GM12874 (cell line): ENCODE results near the gene DDX31.

ENCODE experiments used
- TF ChIP-seq, protein P1 (sequence below): IDR thresholded peaks from 2 replicates; pipeline ENCODE4 v1.5.1; 2011; ENCODE audit warnings: low read depth, mild to moderate bottlenecking, control low read depth, low read length, moderate library complexity; ENCODE audit not compliant: insufficient read depth

The DDX31 gene

DNA sequence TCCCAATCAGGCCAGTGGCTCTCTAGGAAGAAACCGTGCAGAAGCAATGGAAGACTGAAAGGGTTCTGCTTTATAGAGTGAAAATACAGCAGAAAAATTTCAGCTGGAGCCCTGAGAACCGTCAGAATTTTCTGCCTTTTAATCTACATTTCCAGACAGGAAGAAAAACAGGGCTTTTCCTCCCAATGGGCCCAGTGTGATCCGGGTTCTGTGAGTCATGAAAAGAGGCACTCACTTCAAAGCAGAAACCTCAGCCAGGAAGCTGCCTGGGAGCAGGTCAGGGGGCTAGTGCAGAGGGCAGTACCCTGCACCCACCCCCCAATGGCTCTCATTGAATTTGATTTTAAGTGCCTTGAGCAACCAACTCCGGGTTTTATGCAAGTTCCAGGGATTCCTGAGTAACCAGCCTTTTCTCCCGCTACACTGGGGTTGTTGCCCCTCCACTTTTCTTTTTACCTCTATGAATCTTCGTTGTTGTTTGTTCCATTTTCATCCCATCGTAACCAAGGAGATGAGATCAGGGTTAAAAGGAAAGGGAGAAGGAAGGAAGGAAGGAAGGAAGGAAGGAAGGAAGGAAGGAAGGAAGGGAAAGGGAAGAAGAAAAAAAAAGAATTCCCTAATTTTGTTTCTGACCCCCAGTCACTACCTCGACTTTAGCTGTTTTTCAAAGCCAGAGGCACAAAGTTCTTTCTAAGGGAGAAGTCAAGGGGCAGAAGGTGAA is 86.0 kb downstream of the DDX31 start:
- TF ChIP-seq, protein P1, sequence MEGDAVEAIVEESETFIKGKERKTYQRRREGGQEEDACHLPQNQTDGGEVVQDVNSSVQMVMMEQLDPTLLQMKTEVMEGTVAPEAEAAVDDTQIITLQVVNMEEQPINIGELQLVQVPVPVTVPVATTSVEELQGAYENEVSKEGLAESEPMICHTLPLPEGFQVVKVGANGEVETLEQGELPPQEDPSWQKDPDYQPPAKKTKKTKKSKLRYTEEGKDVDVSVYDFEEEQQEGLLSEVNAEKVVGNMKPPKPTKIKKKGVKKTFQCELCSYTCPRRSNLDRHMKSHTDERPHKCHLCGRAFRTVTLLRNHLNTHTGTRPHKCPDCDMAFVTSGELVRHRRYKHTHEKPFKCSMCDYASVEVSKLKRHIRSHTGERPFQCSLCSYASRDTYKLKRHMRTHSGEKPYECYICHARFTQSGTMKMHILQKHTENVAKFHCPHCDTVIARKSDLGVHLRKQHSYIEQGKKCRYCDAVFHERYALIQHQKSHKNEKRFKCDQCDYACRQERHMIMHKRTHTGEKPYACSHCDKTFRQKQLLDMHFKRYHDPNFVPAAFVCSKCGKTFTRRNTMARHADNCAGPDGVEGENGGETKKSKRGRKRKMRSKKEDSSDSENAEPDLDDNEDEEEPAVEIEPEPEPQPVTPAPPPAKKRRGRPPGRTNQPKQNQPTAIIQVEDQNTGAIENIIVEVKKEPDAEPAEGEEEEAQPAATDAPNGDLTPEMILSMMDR, result no peak

DNA sequence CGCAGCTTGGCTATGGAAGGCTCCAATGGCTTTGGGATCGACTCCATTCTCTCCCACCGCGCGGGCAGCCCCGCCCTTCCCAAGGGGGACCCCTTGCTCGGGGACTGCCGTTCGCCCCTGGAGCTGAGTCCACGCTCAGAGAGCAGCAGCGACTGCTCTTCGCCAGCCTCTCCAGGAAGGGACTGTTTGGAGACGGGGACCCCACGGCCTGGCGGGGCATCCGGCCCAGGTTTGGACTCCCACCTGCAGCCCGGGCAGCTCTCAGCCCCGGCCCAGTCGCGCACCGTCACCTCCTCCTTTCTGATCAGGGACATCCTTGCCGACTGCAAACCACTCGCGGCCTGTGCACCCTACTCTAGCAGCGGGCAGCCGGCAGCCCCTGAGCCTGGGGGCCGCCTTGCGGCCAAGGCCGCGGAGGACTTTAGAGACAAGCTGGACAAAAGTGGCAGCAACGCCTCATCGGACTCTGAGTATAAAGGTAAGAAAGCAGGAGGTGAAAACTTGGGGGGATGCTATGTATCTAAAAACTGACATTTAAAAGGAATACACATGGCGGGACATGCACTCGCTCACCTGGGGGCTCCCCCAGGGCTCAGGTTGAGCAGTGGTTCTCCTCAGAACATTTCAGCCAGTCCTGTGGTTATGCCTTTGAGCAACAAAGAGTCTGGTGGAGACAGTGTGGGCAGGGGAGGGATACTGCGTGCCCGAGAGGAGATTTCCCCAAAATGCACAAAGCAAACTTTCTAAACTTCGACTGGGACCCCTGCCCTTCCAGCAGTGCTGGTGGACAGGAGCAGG is 86.8 kb downstream of the DDX31 start:
- TF ChIP-seq, protein P1, result no peak

DNA sequence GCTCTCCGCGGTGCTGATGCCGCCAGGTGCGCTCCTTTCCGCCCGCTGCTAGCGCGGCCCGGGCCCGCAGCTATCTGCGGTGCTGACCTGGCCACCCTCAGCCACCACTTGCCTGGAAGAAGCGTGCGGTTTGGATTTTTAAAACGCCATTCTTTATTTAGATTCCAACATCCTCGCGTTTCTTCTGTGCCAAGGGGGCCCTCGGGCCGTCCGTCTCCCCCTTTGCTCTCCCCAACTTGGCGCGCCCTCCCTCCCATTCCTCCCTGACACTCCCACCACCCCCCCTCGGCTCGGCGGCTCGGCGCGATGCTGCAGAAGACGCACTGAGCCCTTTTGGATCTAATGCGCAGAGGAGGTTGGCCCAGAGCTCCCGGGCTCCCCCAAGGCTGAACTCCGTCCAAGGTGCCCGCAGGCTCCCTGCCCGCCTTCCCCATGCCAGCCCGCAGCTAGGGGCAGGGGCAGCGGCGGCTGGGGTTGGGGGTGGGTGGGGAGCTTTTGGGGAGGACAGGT is 87.5 kb downstream of the DDX31 start, which contains the start of gene BARHL1:
Gene BARHL1, plus strand, starts transcription at position 331 of the 510 bp plus-strand sequence. CDS start 192 bp downstream, outside the sequence.
- TF ChIP-seq, protein P1, result no peak

DNA sequence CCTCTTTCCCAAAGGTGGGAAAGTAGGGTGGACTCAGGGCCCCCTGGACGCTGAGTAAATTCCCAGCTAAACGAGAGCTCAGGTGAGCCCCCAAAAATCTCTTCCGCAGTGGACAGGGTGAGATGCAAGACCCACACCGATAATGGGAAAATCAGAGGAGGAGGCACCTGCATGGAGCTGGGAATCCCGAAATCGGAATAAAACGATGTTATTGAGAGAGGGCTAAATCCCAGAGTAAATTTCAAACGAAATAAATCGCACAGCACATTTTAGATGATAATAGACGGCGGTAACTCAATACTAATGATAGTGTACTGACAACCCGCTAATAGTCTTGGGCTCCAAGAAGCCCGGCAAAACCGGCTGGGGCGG is 90.4 kb downstream of the DDX31 start:
- TF ChIP-seq, protein P1, result no peak

DNA sequence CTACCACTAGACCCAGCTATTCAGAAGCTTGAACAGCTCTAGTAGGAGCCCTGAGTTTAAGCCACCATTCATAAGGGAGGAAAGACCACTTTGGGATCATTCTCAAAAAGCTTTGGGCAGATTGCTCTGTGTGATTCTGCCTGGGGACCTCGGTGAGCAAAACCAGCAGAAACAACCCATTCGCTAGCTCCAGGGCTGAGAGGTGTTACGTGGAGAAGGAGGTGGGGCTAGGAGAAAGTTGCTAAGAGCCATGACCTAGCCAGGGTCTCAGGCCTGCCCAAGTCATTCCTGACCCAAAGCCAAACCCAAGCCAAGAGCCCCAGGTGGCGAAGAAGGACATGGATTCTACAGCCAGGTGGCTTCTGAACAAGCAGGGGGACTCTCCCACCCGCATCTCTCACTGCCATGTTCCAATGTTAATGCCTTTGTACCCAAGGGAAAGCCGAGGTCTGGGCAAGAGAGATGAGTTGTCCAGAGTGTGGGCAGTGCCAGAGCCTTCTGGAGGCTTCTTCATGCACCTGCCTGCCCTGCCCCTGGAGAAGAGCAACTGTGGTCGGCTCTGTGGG is 91.3 kb downstream of the DDX31 start:
- TF ChIP-seq, protein P1, result no peak

DNA sequence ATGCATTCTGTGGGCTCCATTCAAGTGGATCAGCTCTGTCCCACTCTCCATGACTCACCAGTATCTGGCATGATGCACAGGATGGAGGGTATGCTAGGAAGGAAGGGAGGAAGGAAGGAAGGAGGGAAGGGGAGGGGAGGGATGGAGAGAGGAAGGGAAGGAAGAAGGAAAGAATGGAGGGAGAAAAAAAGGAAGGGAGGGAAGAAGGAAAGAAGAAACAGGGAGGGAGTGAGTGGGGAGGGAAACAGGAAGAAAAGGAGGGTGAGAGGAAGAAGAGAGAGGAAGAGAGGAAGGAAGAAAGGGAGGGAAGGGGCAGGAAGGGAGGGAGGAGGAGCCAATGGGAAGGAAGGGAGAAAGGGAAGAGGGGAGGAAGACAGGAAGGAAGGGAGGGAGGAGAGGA is 92.7 kb downstream of the DDX31 start:
- TF ChIP-seq, protein P1, result no peak

DNA sequence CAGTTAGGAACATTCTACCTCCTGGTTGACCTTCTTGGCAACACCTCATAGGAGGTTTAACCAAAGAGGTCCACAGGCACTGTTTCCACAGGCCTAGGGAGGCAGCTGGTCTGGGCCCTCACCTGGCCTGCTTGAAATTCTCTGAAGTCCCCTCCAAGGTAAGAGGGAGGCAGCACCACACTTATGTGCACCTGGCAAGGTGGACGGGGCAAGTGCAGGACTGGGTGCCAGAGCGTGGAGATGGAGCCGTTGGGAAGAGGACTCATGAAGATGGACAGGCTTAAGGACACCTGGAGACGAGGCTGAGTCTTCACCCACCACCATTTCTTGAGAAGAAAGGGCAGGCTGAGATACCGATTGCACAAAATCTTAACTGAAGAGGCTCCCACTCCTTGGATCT is 94.0 kb downstream of the DDX31 start:
- TF ChIP-seq, protein P1, result no peak
